Mammary epithelial cell (primary cell): ENCODE measurements around the gene RFX5.

Experiments used
- CTCF ChIP-seq, 2 donors: IDR thresholded peaks in 1 of 2; conservative IDR thresholded peaks in 1 of 2; 2 replicates each; pipeline ENCODE4 v1.5.1; 2011 to 2012; ENCODE audit warnings: inconsistent platforms in 2 of 2, low read length in 2 of 2, mild to moderate bottlenecking in 2 of 2, control low read depth in 1 of 2, low read depth in 1 of 2; ENCODE audit not compliant: insufficient read depth in 1 of 2; ENCODE audit errors: extremely low read depth in 1 of 2
- EZH2 ChIP-seq: IDR thresholded peaks from 2 replicates; pipeline ENCODE4 v1.6.1; 2012; ENCODE audit warnings: low read length, inconsistent platforms, borderline replicate concordance

- TF ChIP-seq CTCF (conservative IDR thresholded peaks at IDR 0.05 in 1 of 2, IDR thresholded peaks at IDR 0.05 in 1 of 2; ENCODE audit: extremely low read depth in 1 of 2, insufficient read depth in 1 of 2, low read depth in 1 of 2, low read length in 2 of 2): no peak
- TF ChIP-seq EZH2: no peak
Measured at GRCh38 chr1:151369302-151369610, 22.2 kb upstream of the RFX5 start.
